ENCODE data around the gene PCDHGA7. TPM values are rescaled to one million over a fixed set of nuclear protein-coding genes. Genes with fewer than 3 reads are reported as not detected.

PCDHGA7 gene
- total and polyA plus RNA-seq, 4 experiments from 2014 or later: 0.26 to 0.44 TPM; not detected in 2

DNA sequence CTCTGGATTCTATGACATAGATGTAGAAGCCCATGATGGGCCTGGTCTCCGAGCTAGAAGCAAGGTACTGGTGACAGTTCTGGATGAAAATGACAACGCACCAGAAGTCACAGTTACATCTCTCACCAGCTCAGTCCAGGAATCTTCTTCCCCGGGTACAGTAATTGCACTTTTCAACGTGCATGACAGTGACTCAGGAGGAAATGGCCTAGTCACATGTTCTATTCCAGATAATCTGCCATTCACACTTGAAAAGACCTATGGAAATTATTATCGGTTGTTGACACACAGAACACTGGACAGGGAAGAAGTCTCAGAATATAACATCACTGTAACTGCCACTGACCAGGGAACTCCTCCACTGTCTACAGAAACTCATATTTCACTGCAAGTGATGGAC, 26.4 kb upstream of the PCDHGA7 start:
- H3K27ac Mint-ChIP-seq: no peak overlapping the region
- POLR2A ChIA-PET (ENCODE audit: partially characterized antibody): no interaction called here
- Histone ChIP-seq H3K27me3 (ENCODE audit: insufficient read depth, low read length) (peaks cover 11% of the 10 kb centered on the region), H3K4me3 (ENCODE audit: low read length in 2 of 2) (no peak overlapping the region), H3K27ac (ENCODE audit: low read depth, low read length) (no peak overlapping the region), H3K9me3 (ENCODE audit: control insufficient read depth in 1 of 2, low read length in 2 of 2) (peaks cover 0 to under 1% of the 10 kb centered on the region in 2 donors), H3K4me1 (ENCODE audit: insufficient read depth, low read length) (no peaks in the 10 kb centered on the region), H3K36me3 (ENCODE audit: insufficient read depth, low read length) (no peaks in the 10 kb centered on the region)
- H3K27me3 Mint-ChIP-seq: peaks cover 40 to 43% of the 10 kb centered on the region in 2 donors
- no peak for DNase-seq
- peaks cover 8 to 9% of the 10 kb centered on the region in 2 donors for H3K36me3 Mint-ChIP-seq
- no peak overlapping the region for H3K4me3 Mint-ChIP-seq
- CTCF ChIA-PET (ENCODE audit: partially characterized antibody): interaction anchor here (1.7 to 2.2 kb wide), 2 partner anchors 14 to 208 kb away, joined by 5 read pairs; partner anchors contain the start of gene PCDHGB3
- intact Hi-C loops (cut with micrococcal nuclease): loop anchor here (10.0 kb wide), 1 partner anchor 199 kb away; no protein-coding TSS in a partner anchor
- H3K9me3 Mint-ChIP-seq: peaks cover 0 to 65% (median 50%) of the 10 kb centered on the region in 8 donors
- peaks cover 0 to 5% (median 2%) of the 10 kb centered on the region in 4 donors for H3K4me1 Mint-ChIP-seq

DNA sequence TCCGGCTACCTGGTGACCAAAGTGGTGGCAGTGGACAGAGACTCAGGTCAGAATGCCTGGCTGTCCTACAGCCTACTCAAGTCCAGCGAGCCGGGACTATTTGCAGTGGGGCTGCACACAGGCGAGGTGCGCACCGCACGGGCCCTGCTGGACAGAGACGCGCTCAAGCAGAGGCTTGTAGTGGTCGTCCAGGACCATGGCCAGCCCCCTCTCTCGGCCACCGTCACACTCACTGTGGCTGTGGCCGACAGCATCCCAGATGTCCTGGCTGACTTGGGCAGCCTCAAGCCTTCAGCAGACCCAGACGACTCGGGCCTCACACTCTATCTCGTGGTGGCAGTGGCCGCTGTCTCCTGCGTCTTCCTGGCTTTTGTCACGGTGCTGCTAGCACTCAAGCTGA, 25.6 kb upstream of the PCDHGA7 start:
- Mint-ChIP-seq H3K36me3 (peaks cover 8 to 10% of the 10 kb centered on the region in 2 donors), H3K4me3 (no peak overlapping the region), H3K27me3 (peaks cover 43 to 45% of the 10 kb centered on the region in 2 donors), H3K9me3 (peaks cover 0 to 65% (median 52%) of the 10 kb centered on the region in 8 donors), H3K27ac (no peak overlapping the region), H3K4me1 (peaks cover 0 to 5% (median 2%) of the 10 kb centered on the region in 4 donors)
- Histone ChIP-seq H3K27ac (ENCODE audit: low read depth, low read length) (no peak overlapping the region), H3K4me1 (ENCODE audit: insufficient read depth, low read length) (no peaks in the 10 kb centered on the region), H3K27me3 (ENCODE audit: insufficient read depth, low read length) (peaks cover 11% of the 10 kb centered on the region), H3K36me3 (ENCODE audit: insufficient read depth, low read length) (no peaks in the 10 kb centered on the region), H3K4me3 (ENCODE audit: low read length in 2 of 2) (no peak overlapping the region), H3K9me3 (ENCODE audit: control insufficient read depth in 1 of 2, low read length in 2 of 2) (peaks cover 0 to 4% of the 10 kb centered on the region in 2 donors)
- ChIA-PET CTCF (ENCODE audit: partially characterized antibody) (no interaction called here), POLR2A (ENCODE audit: partially characterized antibody) (no interaction called here)
- no peak for DNase-seq
- intact Hi-C loops (cut with micrococcal nuclease): loop anchor here (10.0 kb wide), 1 partner anchor 198 kb away; no protein-coding TSS in a partner anchor

DNA sequence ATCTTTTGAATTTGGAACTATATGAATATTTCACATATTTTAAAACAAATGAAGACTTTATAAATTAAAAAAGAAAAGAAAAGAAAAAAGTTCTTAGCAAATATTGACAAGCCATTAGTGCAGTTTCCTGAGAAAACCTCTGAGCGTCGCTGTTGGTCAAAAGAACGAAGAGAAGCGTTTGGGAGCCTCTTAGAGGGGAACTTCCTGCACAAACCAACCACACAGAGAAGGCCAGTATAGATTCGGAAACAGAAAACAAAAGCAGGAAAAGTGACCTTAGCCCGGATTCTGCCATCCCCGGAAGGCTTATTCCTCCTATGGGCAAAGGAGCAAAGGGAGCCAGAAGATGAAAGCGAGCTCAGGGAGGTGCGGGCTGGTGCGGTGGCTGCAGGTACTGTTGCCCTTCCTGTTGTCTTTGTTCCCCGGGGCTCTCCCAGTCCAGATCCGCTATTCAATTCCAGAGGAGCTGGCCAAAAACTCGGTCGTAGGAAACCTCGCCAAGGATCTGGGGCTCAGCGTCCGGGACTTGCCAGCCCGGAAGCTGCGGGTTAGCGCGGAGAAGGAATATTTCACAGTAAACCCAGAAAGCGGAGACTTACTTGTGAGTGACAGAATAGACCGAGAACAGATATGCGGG, 22.6 kb upstream of the PCDHGA7 start, which contains the start of gene PCDHGB2:
PCDHGB2 (plus strand) TSS at position 205 of the 637 bp plus-strand sequence; CDS start at position 347, 142 bp downstream.
- POLR2A ChIA-PET (ENCODE audit: partially characterized antibody): no interaction called here
- Histone ChIP-seq H3K4me3 (ENCODE audit: low read length in 2 of 2) (peak within 1 kb of the TSS; percentile 13 to 42), H3K27me3 (ENCODE audit: insufficient read depth, low read length) (peaks cover 11% of the 10 kb centered on the region), H3K27ac (ENCODE audit: low read depth, low read length) (no peak within 1 kb of the TSS), H3K36me3 (ENCODE audit: insufficient read depth, low read length) (no peaks in the 10 kb centered on the region), H3K9me3 (ENCODE audit: control insufficient read depth in 1 of 2, low read length in 2 of 2) (peaks cover 0 to 4% of the 10 kb centered on the region in 2 donors), H3K4me1 (ENCODE audit: insufficient read depth, low read length) (no peaks in the 10 kb centered on the region)
- Mint-ChIP-seq H3K4me3 (peak within 1 kb of the TSS; percentile 71 to 89 (median 80)), H3K4me1 (peaks cover 0 to 5% (median 2%) of the 10 kb centered on the region in 4 donors), H3K36me3 (peaks cover 9 to 12% of the 10 kb centered on the region in 2 donors), H3K27ac (peak within 1 kb of the TSS in 6 of 7 donors; percentile 17 to 75 (median 34)), H3K27me3 (peaks cover 50 to 52% of the 10 kb centered on the region in 2 donors), H3K9me3 (peaks cover 2 to 77% (median 64%) of the 10 kb centered on the region in 8 donors)
- DNase-seq: peak in 1 of 5 donors; percentile 19
- CTCF ChIA-PET (ENCODE audit: partially characterized antibody): interaction anchor here (1.0 kb wide), 1 partner anchor 198 kb away, joined by 4 read pairs; no protein-coding TSS in a partner anchor
- intact Hi-C loops (cut with micrococcal nuclease): loop anchor here (10.0 kb wide), 1 partner anchor 195 kb away; no protein-coding TSS in a partner anchor

DNA sequence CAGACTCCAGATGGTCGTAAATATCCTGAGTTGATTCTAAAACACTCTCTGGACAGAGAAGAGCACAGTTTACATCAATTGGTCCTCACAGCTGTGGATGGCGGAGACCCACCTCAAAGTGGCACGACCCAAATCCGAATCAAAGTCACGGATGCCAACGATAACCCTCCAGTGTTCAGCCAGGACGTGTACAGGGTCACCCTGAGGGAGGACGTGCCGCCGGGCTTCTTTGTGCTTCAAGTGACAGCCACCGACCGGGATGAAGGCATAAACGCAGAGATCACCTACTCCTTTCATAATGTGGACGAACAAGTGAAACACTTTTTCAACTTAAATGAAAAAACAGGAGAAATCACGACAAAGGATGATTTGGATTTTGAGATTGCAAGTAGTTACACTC, 21.9 kb upstream of the PCDHGA7 start:
- Mint-ChIP-seq H3K27me3 (peaks cover 57% of the 10 kb centered on the region in 2 donors), H3K4me3 (peak overlapping the region in 1 of 8 donors; percentile 15), H3K27ac (peak overlapping the region in 4 of 7 donors; percentile 8 to 53 (median 28)), H3K4me1 (peaks cover 0 to 5% (median 2%) of the 10 kb centered on the region in 4 donors), H3K9me3 (peaks cover 5 to 77% (median 68%) of the 10 kb centered on the region in 8 donors), H3K36me3 (peaks cover 9 to 12% of the 10 kb centered on the region in 2 donors)
- Histone ChIP-seq H3K9me3 (ENCODE audit: control insufficient read depth in 1 of 2, low read length in 2 of 2) (peaks cover 0 to 4% of the 10 kb centered on the region in 2 donors), H3K27ac (ENCODE audit: low read depth, low read length) (no peak overlapping the region), H3K4me3 (ENCODE audit: low read length in 2 of 2) (no peak overlapping the region), H3K27me3 (ENCODE audit: insufficient read depth, low read length) (peaks cover 12% of the 10 kb centered on the region), H3K4me1 (ENCODE audit: insufficient read depth, low read length) (no peaks in the 10 kb centered on the region), H3K36me3 (ENCODE audit: insufficient read depth, low read length) (no peaks in the 10 kb centered on the region)
- DNase-seq: no peak
- CTCF ChIA-PET (ENCODE audit: partially characterized antibody): no interaction called here
- intact Hi-C loops (cut with micrococcal nuclease): no loop called here
- POLR2A ChIA-PET (ENCODE audit: partially characterized antibody): no interaction called here

DNA sequence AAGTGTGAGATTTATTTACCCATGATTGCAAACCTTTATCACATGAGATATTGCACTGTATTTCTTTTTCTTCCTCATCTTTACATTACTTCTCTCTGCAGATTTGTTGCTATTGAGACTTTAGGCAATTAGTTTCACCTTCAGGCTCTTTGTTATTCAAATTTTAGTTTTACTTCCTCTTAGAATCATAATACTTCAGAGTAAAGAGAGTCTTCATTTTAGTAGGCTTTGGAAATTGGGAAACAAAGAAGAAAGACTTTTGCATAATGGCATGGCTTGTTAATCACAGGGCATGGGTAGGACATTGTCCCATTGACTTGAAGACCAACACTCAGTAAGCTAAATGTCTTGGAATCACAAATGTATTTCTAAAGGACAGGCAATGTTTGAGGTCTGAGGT, 19.8 kb upstream of the PCDHGA7 start:
- Mint-ChIP-seq H3K36me3 (peaks cover 9 to 14% of the 10 kb centered on the region in 2 donors), H3K27ac (peak overlapping the region in 1 of 7 donors; percentile 75), H3K4me3 (peak overlapping the region in 2 of 8 donors; percentile 40 to 42), H3K4me1 (peaks cover 0 to 5% (median 2%) of the 10 kb centered on the region in 4 donors), H3K9me3 (peaks cover 5 to 77% (median 67%) of the 10 kb centered on the region in 8 donors), H3K27me3 (peaks cover 51 to 57% of the 10 kb centered on the region in 2 donors)
- Histone ChIP-seq H3K27me3 (ENCODE audit: insufficient read depth, low read length) (peaks cover 14% of the 10 kb centered on the region), H3K27ac (ENCODE audit: low read depth, low read length) (no peak overlapping the region), H3K9me3 (ENCODE audit: control insufficient read depth in 1 of 2, low read length in 2 of 2) (peaks cover 0 to 4% of the 10 kb centered on the region in 2 donors), H3K4me1 (ENCODE audit: insufficient read depth, low read length) (no peaks in the 10 kb centered on the region), H3K36me3 (ENCODE audit: insufficient read depth, low read length) (no peaks in the 10 kb centered on the region), H3K4me3 (ENCODE audit: low read length in 2 of 2) (no peak overlapping the region)
- ChIA-PET CTCF (ENCODE audit: partially characterized antibody) (no interaction called here), POLR2A (ENCODE audit: partially characterized antibody) (no interaction called here)
- intact Hi-C loops (cut with micrococcal nuclease): no loop called here
- DNase-seq: no peak

DNA sequence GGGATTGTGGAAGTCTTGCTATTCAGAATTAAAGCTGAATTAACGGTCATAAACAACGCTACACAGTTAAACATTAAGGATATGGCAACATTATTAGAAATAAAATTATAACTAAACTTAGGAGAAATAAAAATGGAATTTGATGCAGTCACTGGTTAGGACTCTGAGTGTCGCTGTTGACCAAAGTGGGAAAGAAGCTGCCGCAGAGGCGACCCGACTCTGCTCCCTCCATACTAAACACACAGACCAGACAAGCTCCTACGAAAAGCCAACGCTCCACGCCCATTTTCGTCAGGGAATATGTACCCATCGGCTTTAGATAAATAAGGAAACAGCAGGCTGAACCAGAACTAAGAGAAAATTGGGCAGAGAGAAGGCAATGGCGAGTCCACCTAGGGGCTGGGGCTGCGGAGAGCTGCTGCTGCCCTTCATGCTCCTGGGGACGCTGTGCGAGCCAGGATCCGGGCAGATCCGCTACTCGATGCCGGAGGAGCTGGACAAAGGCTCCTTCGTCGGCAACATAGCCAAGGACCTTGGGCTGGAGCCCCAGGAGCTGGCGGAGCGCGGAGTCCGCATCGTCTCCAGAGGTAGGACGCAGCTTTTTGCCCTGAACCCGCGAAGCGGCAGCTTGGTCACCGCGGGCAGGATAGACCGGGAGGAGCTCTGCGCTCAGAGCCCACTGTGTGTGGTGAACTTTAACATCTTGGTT, 18.4 kb upstream of the PCDHGA7 start, which contains the start of gene PCDHGA5:
PCDHGA5 (plus strand) TSS at position 211 of the 709 bp plus-strand sequence; CDS start at position 380, 169 bp downstream.
- Mint-ChIP-seq H3K27ac (peak within 1 kb of the TSS in 1 of 7 donors; percentile 51), H3K36me3 (peaks cover 9 to 14% of the 10 kb centered on the region in 2 donors), H3K9me3 (peaks cover 5 to 72% (median 67%) of the 10 kb centered on the region in 8 donors), H3K4me3 (no peak within 1 kb of the TSS), H3K4me1 (peaks cover 0 to 5% (median 2%) of the 10 kb centered on the region in 4 donors), H3K27me3 (peaks cover 43 to 55% of the 10 kb centered on the region in 2 donors)
- Histone ChIP-seq H3K4me1 (ENCODE audit: insufficient read depth, low read length) (no peaks in the 10 kb centered on the region), H3K27ac (ENCODE audit: low read depth, low read length) (no peak within 1 kb of the TSS), H3K9me3 (ENCODE audit: control insufficient read depth in 1 of 2, low read length in 2 of 2) (peaks cover 0 to 4% of the 10 kb centered on the region in 2 donors), H3K27me3 (ENCODE audit: insufficient read depth, low read length) (peaks cover 13% of the 10 kb centered on the region), H3K36me3 (ENCODE audit: insufficient read depth, low read length) (no peaks in the 10 kb centered on the region), H3K4me3 (ENCODE audit: low read length in 2 of 2) (no peak within 1 kb of the TSS)
- ChIA-PET POLR2A (ENCODE audit: partially characterized antibody) (no interaction called here), CTCF (ENCODE audit: partially characterized antibody) (no interaction called here)
- intact Hi-C loops (cut with micrococcal nuclease): no loop called here
- DNase-seq: no peak

Measured in CD4-positive, alpha-beta memory T cell (primary cell).